Liver (tissue), 9 donors: ENCODE results near the gene PPP4C. TPM values are rescaled to one million over a fixed set of nuclear protein-coding genes. Genes with fewer than 3 reads are reported as not detected.

ENCODE experiments used
- DNase-seq: peaks from one replicate; pipeline ENCODE4 v3.0.0-alpha.2; 2017; ENCODE audit warnings: low spot score
- H3K27ac ChIP-seq, 2 donors: one replicate each; pipeline ENCODE4 v1.7.0; 2013; ENCODE audit warnings: inconsistent platforms in 2 of 2, low read length in 2 of 2, control low read depth in 1 of 2, low read depth in 1 of 2, mild to moderate bottlenecking in 1 of 2
- H3K27me3 ChIP-seq, 4 donors: one replicate each; pipeline versions ENCODE4 v1.6.1 to v1.7.0; 2013; ENCODE audit warnings: low read length in 3 of 4, inconsistent platforms in 1 of 4, mild to moderate bottlenecking in 1 of 4, moderate library complexity in 1 of 4; ENCODE audit not compliant: control insufficient read depth in 4 of 4, insufficient read depth in 4 of 4
- H3K36me3 ChIP-seq, 4 donors: one replicate each; pipeline versions ENCODE4 v1.6.1 to v1.7.0; 2013; ENCODE audit warnings: low read length in 3 of 4, mild to moderate bottlenecking in 3 of 4, low read depth in 1 of 4, moderate library complexity in 1 of 4; ENCODE audit not compliant: control insufficient read depth in 4 of 4, insufficient read depth in 3 of 4
- H3K4me1 ChIP-seq, 4 donors: one replicate each; pipeline versions ENCODE4 v1.6.1 to v1.7.0; 2013; ENCODE audit warnings: low read length in 3 of 4, mild to moderate bottlenecking in 3 of 4, moderate library complexity in 1 of 4; ENCODE audit not compliant: control insufficient read depth in 4 of 4, insufficient read depth in 4 of 4
- H3K4me3 ChIP-seq, 3 donors: one replicate each; pipeline versions ENCODE4 v1.6.1 to v1.7.0; 2013; ENCODE audit warnings: low read length in 3 of 3, control low read depth in 1 of 3, low read depth in 1 of 3, mild to moderate bottlenecking in 1 of 3
- H3K9ac ChIP-seq, 2 donors: one replicate each; pipeline ENCODE4 v1.7.0; 2013; ENCODE audit warnings: low read length in 2 of 2, mild to moderate bottlenecking in 2 of 2, moderate library complexity in 2 of 2, control low read depth in 1 of 2, low read depth in 1 of 2
- H3K9me3 ChIP-seq, 4 donors: one replicate each; pipeline versions ENCODE4 v1.6.1 to v1.7.0; 2013; ENCODE audit warnings: low read length in 3 of 4; ENCODE audit not compliant: control insufficient read depth in 4 of 4
- EGR1 ChIP-seq, 2 donors: IDR thresholded peaks; 2 replicates each; pipeline ENCODE4 v1.6.1; 2016 to 2018; ENCODE audit warnings: antibody characterized with exemption in 2 of 2, low read depth in 2 of 2
- FOXA2 ChIP-seq: IDR thresholded peaks from 2 replicates; pipeline ENCODE4 v1.6.1; 2016; ENCODE audit warnings: antibody characterized with exemption
- GABPA ChIP-seq, 2 donors: IDR thresholded peaks in 1 of 2; conservative IDR thresholded peaks in 1 of 2; 2 replicates each; pipeline ENCODE4 v1.6.1; 2016; ENCODE audit warnings: antibody characterized with exemption in 2 of 2, mild to moderate bottlenecking in 1 of 2, moderate library complexity in 1 of 2
- HNF4A ChIP-seq, 2 donors: conservative IDR thresholded peaks; 2 replicates each; pipeline ENCODE4 v1.6.1; 2016; ENCODE audit warnings: antibody characterized with exemption in 2 of 2, mild to moderate bottlenecking in 2 of 2
- HNF4G ChIP-seq: IDR thresholded peaks from 2 replicates; pipeline ENCODE4 v1.6.1; 2016; ENCODE audit warnings: antibody characterized with exemption
- JUND ChIP-seq, 2 donors: IDR thresholded peaks; 2 replicates each; pipeline ENCODE4 v1.6.1; 2016; ENCODE audit warnings: antibody characterized with exemption in 2 of 2
- NR2F2 ChIP-seq: IDR thresholded peaks from 2 replicates; pipeline ENCODE4 v1.6.1; 2016; ENCODE audit warnings: antibody characterized with exemption
- RAD21 ChIP-seq, 2 donors: IDR thresholded peaks; 2 replicates each; pipeline ENCODE4 v1.6.1; 2016; ENCODE audit warnings: antibody characterized with exemption in 2 of 2, mild to moderate bottlenecking in 2 of 2
- RXRA ChIP-seq, 2 donors: IDR thresholded peaks; 2 replicates each; pipeline ENCODE4 v1.6.1; 2017 to 2018; ENCODE audit warnings: antibody characterized with exemption in 2 of 2, mild to moderate bottlenecking in 1 of 2
- SP1 ChIP-seq: IDR thresholded peaks from 2 replicates; pipeline ENCODE4 v1.6.1; 2018; ENCODE audit warnings: antibody characterized with exemption, mild to moderate bottlenecking
- TAF1 ChIP-seq: conservative IDR thresholded peaks from 2 replicates; pipeline ENCODE4 v1.6.1; 2016; ENCODE audit warnings: antibody characterized with exemption, mild to moderate bottlenecking
- WGBS: extraction: QIAGEN DNeasy Blood & Tissue Kit; methylation state at CpG from one replicate; pipeline ENCODE4 v1.1.7; 2013; 5-methylcytosine and 5-hydroxymethylcytosine counted together
- polyA plus RNA-seq, 2 donors: library from polyadenylated mRNA; stranded (reverse) in 1 of 2; unstranded in 1 of 2; fragments of 200-250 nt in 1 of 2; fragments of >200 nt in 1 of 2; fragmentation: Nextera tagmentation in 1 of 2; extraction: Ambion mirVana in 1 of 2; gene quantifications; one replicate each; pipeline versions ENCODE4 v1.2.1 to v1.2.3, GENCODE V29; 2013 to 2015
- total RNA-seq, 2 donors: library from RNA; depleted of rRNA; stranded (reverse); fragments of >200 nt; gene quantifications; one replicate each; pipeline ENCODE4 v1.2.3, GENCODE V29; 2014
- TF ChIP-seq, protein P1 (sequence below): IDR thresholded peaks from 2 replicates; pipeline ENCODE4 v1.6.1; 2016; ENCODE audit warnings: antibody characterized with exemption
- TF ChIP-seq, protein P2 (sequence below): IDR thresholded peaks from 2 replicates; pipeline ENCODE4 v1.6.1; 2016; ENCODE audit warnings: antibody characterized with exemption
- TF ChIP-seq, protein P3 (sequence below): IDR thresholded peaks from 2 replicates; pipeline ENCODE4 v1.6.1; 2016; ENCODE audit warnings: antibody characterized with exemption, mild to moderate bottlenecking
- TF ChIP-seq, protein P4 (sequence below): fragments of 150-350 bp; IDR thresholded peaks from 2 replicates; pipeline ENCODE4 v1.5.1; 2017; ENCODE audit warnings: improper control_type of control experiment, low read depth, low read length; ENCODE audit not compliant: missing input control
- TF ChIP-seq, protein P5 (sequence below): IDR thresholded peaks from 2 replicates; pipeline ENCODE4 v1.6.1; 2016; ENCODE audit warnings: antibody characterized with exemption
- donor health status: healthy.
- donor health status: healthy.
- donor health status: healthy.
- donor health status: healthy.
- donor health status: healthy.

Gene PPP4C
- total and polyA plus RNA-seq, 4 donors = 49.7 to 79.6 (median 62.5) TPM

DNA sequence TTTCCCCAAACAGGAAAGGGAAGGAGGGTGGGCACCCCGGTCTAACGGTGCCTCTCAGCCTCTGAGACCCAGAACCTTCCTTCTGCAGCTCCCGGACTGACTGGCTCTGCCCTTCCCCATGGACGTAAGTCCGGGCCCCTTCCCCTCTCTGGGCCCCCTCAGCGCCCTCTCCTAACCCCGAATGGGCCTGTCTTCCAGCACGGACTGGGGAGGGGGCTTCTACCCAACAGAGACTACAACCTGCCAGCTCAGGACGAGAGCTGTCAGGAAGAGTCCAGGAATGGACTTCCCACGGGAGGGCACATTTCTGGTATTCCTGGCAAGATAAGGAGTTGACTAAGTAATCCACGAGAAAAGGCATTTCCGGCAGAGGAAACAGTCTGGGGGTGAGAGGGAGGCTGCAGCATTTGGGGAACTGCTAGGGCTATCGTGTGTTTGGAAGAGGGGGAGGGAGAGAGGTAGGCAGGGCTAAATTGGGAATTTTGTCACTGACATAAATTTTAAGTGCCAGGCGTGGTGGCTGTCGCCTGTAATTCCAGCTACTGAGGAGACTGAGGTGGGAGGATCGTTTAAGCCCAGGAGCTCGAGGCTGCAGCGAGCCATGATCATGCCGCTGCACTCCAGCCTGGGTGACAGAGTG, 22.3 kb upstream of the PPP4C start:
- Histone ChIP-seq H3K36me3 (no peaks in the 10 kb centered on the region), H3K9ac (no peak overlapping the region), H3K4me1 (peaks cover 2 to 11% (median 7%) of the 10 kb centered on the region in 4 donors), H3K4me3 (peak overlapping the region; percentile 43 to 63 (median 60)), H3K27me3 (no peaks in the 10 kb centered on the region), H3K9me3 (no peaks in the 10 kb centered on the region), H3K27ac (peak overlapping the region; percentile 4 to 32)
- 13% methylated on average over 19 of the region's 19 CpGs for WGBS
- DNase-seq = no peak
- peak; percentile 14 for TF ChIP-seq SP1
- no peak for TF ChIP-seq HNF4G

DNA sequence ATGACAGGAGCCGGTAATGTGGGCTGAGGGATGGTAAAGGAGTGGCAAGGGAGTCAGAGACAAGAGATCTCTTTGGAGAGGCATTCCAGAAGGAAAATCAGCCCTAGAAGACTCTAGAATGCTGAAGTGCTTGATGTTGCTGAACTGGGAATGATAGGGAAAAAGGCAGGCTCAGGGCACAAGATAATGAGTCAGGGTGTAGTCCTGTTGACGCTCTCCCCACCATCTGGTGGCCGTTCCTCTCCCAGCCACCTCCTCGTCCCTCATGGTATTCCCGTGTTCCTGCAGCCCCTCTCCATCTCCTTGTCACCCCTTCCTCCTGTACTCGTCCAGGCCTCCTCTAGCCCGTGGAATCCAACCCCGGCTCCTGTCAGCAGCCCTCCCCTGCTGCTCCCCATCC, 21.3 kb upstream of the PPP4C start:
- no peak for DNase-seq
- Histone ChIP-seq H3K27me3 (no peaks in the 10 kb centered on the region), H3K36me3 (no peaks in the 10 kb centered on the region), H3K9me3 (no peaks in the 10 kb centered on the region), H3K27ac (no peak overlapping the region), H3K9ac (no peak overlapping the region), H3K4me1 (peaks cover 2 to 11% (median 7%) of the 10 kb centered on the region in 4 donors), H3K4me3 (no peak overlapping the region)
- 83% methylated on average over 8 of the region's 8 CpGs for WGBS
- TF ChIP-seq NR2F2 (no peak), TAF1 (no peak), HNF4A (conservative IDR thresholded peaks at IDR 0.05) (no peak), SP1 (no peak), RAD21 (IDR thresholded peaks at IDR 0.05) (no peak), GABPA (IDR thresholded peaks at IDR 0.05 in 1 of 2, conservative IDR thresholded peaks at IDR 0.05 in 1 of 2) (no peak)
- TF ChIP-seq, protein P1, sequence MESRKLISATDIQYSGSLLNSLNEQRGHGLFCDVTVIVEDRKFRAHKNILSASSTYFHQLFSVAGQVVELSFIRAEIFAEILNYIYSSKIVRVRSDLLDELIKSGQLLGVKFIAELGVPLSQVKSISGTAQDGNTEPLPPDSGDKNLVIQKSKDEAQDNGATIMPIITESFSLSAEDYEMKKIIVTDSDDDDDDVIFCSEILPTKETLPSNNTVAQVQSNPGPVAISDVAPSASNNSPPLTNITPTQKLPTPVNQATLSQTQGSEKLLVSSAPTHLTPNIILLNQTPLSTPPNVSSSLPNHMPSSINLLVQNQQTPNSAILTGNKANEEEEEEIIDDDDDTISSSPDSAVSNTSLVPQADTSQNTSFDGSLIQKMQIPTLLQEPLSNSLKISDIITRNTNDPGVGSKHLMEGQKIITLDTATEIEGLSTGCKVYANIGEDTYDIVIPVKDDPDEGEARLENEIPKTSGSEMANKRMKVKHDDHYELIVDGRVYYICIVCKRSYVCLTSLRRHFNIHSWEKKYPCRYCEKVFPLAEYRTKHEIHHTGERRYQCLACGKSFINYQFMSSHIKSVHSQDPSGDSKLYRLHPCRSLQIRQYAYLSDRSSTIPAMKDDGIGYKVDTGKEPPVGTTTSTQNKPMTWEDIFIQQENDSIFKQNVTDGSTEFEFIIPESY = no peak
- TF ChIP-seq, protein P2, sequence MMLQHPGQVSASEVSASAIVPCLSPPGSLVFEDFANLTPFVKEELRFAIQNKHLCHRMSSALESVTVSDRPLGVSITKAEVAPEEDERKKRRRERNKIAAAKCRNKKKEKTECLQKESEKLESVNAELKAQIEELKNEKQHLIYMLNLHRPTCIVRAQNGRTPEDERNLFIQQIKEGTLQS = no peak

DNA sequence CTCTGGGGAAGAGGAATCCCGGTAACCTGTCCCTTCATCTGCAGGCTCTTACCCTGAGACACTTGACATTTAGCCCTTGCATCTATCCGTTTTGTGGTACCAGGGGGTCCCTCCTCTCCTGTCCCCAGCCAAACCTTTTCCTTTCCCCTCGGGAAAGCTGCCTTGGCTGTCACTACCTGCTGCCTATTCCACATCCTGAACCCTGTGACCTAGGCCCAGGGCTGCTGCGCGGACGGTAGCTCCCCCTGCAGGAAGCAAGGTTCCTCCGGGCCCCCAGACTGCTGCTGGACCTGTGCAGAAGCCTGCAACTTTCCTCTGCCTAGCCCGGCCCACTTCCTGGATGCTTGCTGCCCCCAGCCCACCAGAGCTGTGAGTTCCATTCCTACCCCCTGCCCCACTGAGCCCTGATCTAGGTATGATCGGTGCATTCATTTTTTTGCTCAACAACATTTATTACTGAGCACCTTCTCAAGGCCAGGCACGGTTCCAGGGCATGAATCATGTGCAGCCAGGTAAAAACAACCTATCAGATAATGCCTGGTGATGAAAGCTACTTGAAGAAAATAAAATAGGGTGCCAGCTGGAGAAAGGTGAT, 20.7 kb upstream of the PPP4C start:
- TF ChIP-seq FOXA2 (no peak), RAD21 (IDR thresholded peaks at IDR 0.05) (peak; percentile 24 to 64), NR2F2 (no peak), EGR1 (IDR thresholded peaks at IDR 0.05; ENCODE audit: low read depth in 2 of 2) (no peak), RXRA (IDR thresholded peaks at IDR 0.05) (peak in 1 of 2 donors; percentile 8), JUND (IDR thresholded peaks at IDR 0.05) (no peak), GABPA (IDR thresholded peaks at IDR 0.05 in 1 of 2, conservative IDR thresholded peaks at IDR 0.05 in 1 of 2) (no peak)
- TF ChIP-seq, protein P3, sequence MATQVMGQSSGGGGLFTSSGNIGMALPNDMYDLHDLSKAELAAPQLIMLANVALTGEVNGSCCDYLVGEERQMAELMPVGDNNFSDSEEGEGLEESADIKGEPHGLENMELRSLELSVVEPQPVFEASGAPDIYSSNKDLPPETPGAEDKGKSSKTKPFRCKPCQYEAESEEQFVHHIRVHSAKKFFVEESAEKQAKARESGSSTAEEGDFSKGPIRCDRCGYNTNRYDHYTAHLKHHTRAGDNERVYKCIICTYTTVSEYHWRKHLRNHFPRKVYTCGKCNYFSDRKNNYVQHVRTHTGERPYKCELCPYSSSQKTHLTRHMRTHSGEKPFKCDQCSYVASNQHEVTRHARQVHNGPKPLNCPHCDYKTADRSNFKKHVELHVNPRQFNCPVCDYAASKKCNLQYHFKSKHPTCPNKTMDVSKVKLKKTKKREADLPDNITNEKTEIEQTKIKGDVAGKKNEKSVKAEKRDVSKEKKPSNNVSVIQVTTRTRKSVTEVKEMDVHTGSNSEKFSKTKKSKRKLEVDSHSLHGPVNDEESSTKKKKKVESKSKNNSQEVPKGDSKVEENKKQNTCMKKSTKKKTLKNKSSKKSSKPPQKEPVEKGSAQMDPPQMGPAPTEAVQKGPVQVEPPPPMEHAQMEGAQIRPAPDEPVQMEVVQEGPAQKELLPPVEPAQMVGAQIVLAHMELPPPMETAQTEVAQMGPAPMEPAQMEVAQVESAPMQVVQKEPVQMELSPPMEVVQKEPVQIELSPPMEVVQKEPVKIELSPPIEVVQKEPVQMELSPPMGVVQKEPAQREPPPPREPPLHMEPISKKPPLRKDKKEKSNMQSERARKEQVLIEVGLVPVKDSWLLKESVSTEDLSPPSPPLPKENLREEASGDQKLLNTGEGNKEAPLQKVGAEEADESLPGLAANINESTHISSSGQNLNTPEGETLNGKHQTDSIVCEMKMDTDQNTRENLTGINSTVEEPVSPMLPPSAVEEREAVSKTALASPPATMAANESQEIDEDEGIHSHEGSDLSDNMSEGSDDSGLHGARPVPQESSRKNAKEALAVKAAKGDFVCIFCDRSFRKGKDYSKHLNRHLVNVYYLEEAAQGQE = no peak
- TF ChIP-seq, protein P4, sequence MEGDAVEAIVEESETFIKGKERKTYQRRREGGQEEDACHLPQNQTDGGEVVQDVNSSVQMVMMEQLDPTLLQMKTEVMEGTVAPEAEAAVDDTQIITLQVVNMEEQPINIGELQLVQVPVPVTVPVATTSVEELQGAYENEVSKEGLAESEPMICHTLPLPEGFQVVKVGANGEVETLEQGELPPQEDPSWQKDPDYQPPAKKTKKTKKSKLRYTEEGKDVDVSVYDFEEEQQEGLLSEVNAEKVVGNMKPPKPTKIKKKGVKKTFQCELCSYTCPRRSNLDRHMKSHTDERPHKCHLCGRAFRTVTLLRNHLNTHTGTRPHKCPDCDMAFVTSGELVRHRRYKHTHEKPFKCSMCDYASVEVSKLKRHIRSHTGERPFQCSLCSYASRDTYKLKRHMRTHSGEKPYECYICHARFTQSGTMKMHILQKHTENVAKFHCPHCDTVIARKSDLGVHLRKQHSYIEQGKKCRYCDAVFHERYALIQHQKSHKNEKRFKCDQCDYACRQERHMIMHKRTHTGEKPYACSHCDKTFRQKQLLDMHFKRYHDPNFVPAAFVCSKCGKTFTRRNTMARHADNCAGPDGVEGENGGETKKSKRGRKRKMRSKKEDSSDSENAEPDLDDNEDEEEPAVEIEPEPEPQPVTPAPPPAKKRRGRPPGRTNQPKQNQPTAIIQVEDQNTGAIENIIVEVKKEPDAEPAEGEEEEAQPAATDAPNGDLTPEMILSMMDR = peak; percentile 22
- TF ChIP-seq, protein P5, sequence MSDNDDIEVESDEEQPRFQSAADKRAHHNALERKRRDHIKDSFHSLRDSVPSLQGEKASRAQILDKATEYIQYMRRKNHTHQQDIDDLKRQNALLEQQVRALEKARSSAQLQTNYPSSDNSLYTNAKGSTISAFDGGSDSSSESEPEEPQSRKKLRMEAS = no peak
- no peak overlapping the region for H3K9ac ChIP-seq
- H3K4me3 ChIP-seq = no peak overlapping the region
- H3K9me3 ChIP-seq = no peaks in the 10 kb centered on the region
- peak; percentile 67 for DNase-seq
- H3K4me1 ChIP-seq = peaks cover 2 to 11% (median 7%) of the 10 kb centered on the region in 4 donors
- no peaks in the 10 kb centered on the region for H3K27me3 ChIP-seq
- no peak overlapping the region for H3K27ac ChIP-seq
- no peaks in the 10 kb centered on the region for H3K36me3 ChIP-seq
- 43% methylated on average over 10 of the region's 10 CpGs for WGBS
